ENCODE measurements around the gene VPREB1.
"Not testable (repeated sequence)": the region's sequence is repeated elsewhere in the genome, so short reads cannot be mapped to it uniquely, and the experiment has no call there.

The VPREB1 gene, protein sequence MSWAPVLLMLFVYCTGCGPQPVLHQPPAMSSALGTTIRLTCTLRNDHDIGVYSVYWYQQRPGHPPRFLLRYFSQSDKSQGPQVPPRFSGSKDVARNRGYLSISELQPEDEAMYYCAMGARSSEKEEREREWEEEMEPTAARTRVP

DNA sequence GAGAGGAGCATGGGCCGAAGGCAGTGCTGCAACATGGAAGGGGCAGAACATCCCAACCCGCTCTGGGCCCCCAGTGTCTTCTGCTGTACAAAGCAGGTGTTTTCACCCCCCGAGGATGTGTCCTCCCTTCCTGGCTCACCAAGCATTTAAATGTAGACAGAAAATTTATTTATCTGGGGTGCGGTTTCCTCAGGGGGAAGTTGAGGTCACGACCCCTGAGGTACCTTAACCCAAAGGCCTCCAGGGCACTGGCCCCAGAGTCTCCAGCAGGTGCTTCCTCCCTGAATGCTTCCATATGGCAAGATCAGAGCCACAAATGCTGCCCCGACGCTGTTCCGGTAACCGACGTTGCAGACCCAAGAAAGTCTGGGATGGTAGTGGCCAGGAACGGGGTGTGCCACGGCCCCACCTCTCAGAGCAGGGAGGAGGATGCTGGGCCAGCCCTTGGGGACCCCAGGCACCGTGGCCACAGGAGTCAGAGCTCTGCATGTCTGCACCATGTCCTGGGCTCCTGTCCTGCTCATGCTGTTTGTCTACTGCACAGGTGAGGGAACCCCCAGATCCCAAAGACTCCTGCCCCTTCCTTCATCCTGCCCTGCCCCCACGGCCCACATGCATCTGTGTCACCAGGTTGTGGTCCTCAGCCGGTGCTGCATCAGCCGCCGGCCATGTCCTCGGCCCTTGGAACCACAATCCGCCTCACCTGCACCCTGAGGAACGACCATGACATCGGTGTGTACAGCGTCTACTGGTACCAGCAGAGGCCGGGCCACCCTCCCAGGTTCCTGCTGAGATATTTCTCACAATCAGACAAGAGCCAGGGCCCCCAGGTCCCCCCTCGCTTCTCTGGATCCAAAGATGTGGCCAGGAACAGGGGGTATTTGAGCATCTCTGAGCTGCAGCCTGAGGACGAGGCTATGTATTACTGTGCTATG, at the start of gene VPREB1:
Gene VPREB1 (plus strand): TSS at position 471 of the 935 bp plus-strand sequence. CDS start 28 bp downstream, at position 499.
- DNase-seq = no peak

DNA sequence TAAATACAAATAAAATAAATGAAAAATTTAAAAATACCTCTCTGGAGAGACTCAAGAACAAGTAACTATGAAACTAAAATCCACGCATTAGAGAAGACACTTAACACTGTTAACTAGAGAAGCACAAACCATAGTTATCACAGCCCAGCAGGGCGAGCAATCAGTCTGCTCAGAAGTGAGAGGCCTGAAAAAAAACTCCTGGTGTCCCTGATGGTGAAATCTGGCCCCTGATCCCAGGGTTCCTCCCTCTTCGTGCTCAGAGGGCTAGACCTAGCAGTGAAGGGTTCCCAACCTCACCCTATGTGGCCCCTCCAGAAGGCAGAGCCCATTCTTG, 49.7 kb upstream of the VPREB1 start:
- DNase-seq = no peak

GRCh38 chr22:22195265-22196017, 49.1 kb upstream of the VPREB1 start:
- peak in 31 of 56 donors; percentile 1 to 71 (median 25) for DNase-seq

DNA sequence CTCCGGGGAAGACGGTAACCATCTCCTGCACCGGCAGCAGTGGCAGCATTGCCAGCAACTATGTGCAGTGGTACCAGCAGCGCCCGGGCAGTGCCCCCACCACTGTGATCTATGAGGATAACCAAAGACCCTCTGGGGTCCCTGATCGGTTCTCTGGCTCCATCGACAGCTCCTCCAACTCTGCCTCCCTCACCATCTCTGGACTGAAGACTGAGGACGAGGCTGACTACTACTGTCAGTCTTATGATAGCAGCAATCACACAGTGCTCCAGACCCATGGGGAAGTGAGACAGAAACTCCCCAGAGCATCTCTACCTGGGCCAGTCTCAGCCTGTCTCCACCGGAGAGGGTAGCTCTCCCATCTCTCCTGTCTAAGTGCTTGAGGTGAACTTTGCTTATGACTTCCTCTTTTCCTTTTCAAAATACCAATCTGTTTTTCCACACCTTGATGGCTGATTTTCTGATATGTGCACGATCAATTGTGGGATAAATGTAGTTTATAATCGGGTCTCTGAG, 48.5 kb upstream of the VPREB1 start:
- no peak for DNase-seq

GRCh38 chr22:22196833-22197477, 47.6 kb upstream of the VPREB1 start:
- no peak for DNase-seq

DNA sequence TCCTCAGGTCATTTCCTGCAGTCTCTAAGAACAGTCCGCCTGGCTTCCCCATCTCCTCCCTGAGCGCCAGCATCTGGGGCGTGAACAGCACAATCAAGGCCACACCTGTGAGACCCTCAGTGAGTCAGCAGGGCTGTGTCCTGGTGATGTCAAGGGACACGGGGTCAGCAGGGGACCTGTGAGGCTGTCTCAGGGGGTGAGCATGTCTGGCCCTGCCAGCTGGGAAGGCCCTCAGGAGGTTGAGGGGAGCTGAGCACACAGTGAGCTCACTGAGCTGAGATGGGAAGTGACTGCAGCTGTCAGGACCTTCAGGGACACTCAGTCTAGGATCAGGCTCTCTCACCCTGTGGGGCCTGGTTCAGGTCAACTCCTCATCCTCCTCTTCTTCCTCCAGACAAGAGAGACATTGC, 46.6 kb upstream of the VPREB1 start:
- DNase-seq = no peak

DNA sequence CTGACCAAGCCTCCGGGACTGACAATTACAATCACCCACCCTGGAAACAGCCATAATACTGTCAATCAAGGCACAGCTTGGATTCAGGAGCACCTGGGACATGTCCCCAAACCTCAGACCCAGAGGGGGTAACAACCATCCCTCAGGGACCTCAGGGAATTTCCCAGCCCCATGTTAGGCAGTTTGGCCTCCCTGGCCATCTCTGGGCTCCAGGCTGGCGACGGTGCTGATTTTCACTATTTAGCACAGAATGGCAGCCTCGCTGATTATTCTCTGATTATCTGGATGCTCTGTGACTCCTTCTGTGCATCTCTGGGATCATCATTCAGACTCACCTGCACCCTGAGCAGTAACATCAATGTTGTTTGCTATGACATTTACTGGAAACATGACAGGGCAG, 45.8 kb upstream of the VPREB1 start:
- DNase-seq = no peak

GRCh38 chr22:22199634-22200033, 45.0 kb upstream of the VPREB1 start:
- no peak for DNase-seq

DNA sequence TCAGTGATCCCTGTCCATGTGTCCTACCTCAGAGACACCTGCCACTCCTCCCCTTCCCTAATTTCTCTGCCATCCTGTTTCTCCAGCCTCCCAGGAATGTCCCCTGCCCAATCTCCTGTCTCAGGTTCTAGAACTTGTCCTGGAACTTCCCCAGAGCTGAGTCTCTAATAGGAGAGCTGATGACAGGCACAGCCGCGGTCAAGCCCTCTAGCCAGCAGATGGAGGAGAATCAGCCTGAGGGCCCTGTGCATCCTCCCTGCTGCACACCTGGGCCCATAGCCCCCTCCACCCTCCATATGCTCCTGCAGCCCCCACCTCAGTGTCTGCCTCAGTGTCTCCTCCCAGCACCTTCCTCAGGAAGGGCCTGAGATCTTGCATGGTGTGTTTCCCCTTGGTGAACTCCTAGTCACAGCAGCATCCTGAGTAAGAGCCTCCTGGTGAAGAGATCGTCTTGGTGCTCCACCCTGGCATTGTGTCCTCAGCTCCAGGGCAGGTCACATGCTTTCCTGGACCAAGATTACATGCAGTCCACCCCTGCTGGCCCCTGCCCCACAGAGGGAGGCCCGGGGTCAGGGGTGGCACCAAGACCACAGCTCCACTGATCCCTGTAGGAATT, 43.9 kb upstream of the VPREB1 start:
- no peak for DNase-seq

DNA sequence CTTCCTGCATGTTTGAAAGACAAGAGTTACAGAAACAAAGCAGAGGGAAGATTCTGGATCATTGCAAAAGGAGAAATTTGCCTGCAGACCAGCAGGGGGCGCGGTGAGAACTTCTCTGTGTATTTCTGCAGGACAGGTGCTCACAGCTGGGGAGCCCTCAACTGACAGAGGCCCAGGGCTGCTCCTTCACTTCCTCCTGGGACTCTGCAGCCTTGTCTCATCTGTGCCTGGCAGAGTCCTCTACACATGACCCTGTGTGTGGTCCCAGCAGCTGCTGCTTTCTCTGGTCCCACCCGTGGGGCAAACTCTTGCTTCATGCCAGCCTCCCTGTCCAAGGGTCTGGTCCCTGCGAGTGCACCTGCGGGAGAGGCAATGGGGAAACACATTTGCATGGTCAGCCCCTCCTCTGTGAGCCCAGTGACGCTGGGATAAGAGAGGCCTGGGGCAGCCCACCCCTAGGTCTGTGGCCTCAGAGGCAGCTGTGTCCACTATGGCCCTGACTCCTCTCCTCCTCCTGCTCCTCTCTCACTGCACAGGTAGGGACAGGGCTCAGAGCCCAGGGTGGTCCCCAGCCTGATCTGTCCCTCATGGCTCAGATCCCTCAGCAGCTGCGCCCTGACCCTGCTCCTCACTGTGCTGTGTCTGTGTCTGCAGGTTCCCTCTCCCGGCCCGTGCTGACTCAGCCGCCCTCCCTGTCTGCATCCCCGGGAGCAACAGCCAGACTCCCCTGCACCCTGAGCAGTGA, 43.2 kb upstream of the VPREB1 start:
- peak in 8 of 56 donors; percentile 2 to 39 (median 14) for DNase-seq

GRCh38 chr22:22201930-22202343, 42.6 kb upstream of the VPREB1 start:
- no peak for DNase-seq

DNA sequence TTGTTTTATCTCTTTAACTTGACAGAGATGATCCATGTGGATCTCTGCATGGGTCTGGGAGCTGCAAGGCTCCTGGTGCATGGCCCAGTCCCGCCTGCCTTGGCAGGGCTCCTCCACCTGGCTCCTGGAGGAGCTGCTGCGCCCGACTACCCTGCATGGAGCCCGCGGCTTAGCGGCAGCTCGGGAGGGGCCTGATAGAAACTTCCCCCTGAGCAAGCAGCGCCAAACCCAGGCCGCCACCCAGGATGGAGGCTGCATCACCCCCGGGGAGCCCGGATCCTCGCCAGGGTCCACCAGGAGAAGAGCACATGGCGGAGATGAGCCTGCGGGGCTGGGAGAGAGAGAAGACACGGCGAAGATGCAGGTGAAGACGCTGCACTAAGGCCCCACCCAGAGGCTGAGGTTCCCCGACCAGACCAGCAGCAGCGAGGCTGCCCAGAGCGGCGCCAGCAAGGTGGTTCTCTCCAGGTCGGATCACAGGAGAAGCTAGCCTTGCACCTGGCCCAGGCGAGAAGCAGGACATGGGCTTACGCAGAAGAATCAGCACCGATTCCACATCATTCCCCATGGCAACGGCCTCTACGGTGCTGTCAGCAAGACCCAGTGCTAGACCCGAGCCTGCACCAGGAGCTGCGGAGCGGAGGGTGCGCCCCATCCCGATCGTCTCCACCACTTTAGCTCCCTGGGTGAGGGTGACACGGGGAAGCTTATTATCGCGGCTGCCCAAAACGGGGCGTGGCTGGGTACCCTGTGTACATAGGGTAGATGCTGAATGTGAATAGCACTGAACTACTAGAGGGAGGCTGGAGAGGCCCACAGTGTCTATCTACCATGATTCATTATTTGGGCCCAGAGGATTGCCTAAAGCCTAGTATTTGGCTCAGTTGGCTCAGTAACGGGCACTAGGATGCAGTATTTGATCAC, 41.3 kb upstream of the VPREB1 start:
- DNase-seq = no peak

GRCh38 chr22:22207845-22208564, 36.6 kb upstream of the VPREB1 start:
- DNase-seq = peak in 30 of 56 donors; percentile 2 to 65 (median 18)

- DNase-seq = no peak
These were observed 35.9 kb upstream of the VPREB1 start for GRCh38 chr22:22208652-22209051.

GRCh38 chr22:22209080-22209640, 35.4 kb upstream of the VPREB1 start:
- DNase-seq = not testable (repeated sequence)

GRCh38 chr22:22210375-22210774, 34.2 kb upstream of the VPREB1 start:
- DNase-seq = peak in 9 of 56 donors; percentile 4 to 30 (median 11)

DNA sequence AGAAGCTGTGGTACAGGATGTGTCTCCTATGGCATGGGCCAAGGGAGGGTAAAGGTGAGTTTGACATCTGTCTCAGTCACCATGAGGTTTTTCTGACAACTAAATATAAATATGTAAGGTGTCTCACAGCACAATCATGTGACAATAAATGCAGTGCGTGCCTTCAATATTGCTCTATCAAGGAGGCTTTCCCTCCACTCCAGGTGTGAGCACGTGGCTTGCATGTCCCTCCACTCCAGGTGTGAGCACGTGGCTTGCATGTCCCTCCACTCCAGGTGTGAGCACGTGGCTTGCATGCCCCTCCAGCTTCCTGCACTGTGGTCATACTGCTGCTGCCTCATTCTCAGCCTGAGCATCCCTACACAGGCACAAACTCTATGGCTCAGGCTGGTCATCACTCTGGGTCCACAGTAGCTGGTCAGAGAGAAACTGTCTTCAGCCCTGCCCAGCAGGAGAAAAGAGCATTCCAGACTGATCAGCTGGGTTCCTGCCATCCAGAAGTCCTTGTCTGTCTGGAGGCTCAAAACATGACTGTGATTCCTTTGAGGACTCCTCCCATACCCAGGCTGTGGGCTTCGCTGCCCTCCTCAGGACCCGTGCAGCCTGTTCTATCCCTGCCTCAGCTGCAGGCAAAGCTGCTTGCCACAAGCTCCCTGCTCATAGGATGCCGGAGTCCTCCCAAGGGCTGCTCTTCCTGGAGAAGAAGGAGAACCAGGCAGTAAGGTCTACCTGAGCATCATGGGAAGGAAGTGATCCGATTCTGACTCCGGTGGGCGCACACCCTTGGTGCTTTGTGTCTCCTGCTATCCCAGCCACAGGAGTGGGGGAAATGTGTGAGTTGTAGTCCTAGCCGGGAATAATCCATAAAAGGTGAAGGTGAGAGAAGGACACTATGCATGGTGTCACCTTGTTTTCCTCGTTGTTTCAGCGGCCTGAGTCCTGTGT, 33.4 kb upstream of the VPREB1 start:
- DNase-seq = no peak
